Stimulated activated CD8-positive, alpha-beta memory T cell treated with anti-CD3 and anti-CD28 coated beads, Interleukin-4, amount 100 ng/mL, for 48 hours (primary cell): ENCODE measurements around the gene PLA2G4D.
A peak's percentile ranks its signal among the peaks of the same experiment; 100 is the strongest.

Experiments
- DNase-seq: peaks from one replicate; pipeline ENCODE4 v3.0.0-alpha.2; 2020

The PLA2G4D gene

GRCh38 chr15:42088801-42089640 lies 5.3 kb downstream of the PLA2G4D start:
- peak; percentile 16 for DNase-seq

GRCh38 chr15:42087926-42088800 lies 6.2 kb downstream of the PLA2G4D start:
- DNase-seq = peak; percentile 19

DNA sequence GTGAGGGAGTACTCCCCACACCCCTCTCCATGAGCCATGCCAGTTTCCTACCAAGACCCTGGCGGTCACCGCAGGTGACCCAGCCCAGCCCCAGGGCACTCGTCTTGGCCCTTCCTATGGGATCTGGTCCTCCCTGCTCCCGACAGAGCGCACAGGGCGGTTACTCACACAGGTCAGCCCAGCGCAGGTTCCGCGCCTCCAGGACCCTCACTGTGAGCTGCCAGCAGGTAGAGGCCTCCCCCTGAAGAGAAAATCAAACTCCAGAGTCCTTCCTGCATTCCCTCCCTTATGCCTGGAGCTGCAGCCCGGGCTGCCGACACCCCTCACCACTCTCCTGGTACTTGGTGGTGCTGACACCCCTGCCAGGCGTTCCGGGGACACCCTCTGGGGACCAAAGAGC lies 6.9 kb downstream of the PLA2G4D start:
- peak; percentile 12 for DNase-seq

DNA sequence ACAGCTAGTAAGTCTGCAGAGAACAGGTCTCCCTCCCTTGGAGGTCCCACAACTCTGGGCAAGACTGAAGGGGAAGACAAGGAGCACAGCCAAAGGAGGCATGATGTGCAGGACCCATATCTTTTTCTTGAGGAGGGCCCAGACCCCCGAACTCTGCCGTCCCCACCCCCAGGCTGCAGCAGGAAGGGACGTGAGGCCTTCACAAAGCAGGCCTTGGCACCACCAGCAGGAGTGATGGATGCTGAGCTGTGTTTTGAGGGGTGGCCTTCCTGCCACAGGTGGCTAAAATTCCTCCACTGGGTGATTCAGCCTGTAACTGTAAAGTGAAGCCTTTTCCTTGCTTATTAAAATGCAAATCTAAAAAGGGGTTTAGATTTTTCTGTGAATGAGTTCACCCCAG lies 8.6 kb downstream of the PLA2G4D start:
- peak; percentile 12 for DNase-seq

DNA sequence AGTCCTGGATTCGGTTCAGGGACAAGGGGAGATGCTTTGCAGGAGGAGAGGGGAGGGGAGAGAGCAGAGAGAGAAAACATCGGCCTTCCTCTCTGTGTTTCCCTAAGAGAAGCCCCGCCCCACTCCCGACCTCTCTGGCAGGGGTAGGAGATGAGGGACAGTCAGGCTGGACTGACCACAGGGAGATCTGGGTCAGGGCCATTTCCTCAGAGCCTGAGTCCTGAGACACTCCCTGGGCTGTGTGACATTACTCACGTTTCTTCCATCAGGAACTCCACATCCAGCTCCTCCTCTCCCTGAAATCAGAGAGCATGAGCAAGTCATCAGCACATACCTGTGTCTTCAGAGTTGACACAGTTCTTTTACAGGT lies 9.1 kb downstream of the PLA2G4D start:
- DNase-seq = no peak

- peak; percentile 75 for DNase-seq
Observed at GRCh38 chr15:42084465-42085235, 9.7 kb downstream of the PLA2G4D start.

GRCh38 chr15:42083916-42084315 lies 10.4 kb downstream of the PLA2G4D start:
- peak; percentile 19 for DNase-seq

GRCh38 chr15:42083605-42083908 lies 10.8 kb downstream of the PLA2G4D start:
- DNase-seq = no peak

DNA sequence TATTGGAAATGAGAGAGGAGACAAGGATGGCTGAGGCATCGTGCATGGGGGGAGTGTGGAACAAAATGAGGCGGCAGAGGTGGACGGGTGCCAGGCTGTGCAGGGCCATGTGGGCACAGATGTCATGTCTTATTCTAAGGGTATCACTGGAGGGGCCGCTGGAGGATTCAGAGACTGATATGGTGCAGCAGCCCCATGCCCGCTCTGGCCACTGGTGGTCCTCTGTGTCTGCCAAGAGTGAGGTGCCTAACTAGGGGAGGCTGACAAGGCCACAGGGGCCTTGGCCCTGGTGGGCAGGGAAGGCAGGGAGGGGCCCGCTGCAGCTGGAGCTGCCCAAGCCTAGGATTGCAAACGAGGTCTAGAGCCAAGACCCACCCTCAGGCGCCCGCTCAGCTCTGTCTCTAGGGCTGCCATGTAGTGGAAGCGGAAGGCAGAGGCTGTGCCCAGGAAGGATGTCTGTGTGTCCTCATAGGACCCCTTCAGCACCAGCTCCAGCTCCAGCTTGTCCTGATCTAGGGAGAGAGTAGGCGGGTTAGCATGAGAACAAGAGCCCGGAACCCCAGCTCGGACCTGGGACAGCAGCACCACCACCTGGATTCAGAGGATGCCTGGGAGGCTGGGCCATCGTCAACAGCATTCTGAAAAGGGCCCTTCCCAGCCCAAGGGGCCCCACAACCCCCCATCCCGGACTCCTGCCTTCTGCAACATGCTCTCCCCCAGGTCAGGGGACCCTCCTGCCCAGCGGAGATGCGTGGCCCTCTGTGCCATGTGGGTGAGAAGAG lies 11.3 kb downstream of the PLA2G4D start:
- peak; percentile 18 for DNase-seq

DNA sequence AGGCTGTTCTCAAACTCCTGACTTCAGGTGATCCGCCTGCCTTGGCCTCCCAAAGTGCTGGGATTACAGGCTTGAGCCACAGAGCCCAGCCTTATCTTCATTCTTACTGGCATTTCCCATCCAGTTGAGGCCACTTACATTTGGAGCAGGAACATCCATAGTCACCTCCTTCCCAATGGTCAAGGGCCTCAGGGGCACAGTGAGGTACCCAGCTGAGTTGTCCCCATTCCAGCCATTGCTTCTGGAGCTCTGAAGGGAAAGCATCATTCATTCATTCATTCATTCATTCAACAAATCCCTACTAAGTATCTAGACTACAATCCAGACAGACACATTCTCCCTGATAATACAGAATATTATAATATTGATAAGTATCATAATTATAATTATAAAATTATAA lies 12.2 kb downstream of the PLA2G4D start:
- DNase-seq = peak; percentile 0

DNA sequence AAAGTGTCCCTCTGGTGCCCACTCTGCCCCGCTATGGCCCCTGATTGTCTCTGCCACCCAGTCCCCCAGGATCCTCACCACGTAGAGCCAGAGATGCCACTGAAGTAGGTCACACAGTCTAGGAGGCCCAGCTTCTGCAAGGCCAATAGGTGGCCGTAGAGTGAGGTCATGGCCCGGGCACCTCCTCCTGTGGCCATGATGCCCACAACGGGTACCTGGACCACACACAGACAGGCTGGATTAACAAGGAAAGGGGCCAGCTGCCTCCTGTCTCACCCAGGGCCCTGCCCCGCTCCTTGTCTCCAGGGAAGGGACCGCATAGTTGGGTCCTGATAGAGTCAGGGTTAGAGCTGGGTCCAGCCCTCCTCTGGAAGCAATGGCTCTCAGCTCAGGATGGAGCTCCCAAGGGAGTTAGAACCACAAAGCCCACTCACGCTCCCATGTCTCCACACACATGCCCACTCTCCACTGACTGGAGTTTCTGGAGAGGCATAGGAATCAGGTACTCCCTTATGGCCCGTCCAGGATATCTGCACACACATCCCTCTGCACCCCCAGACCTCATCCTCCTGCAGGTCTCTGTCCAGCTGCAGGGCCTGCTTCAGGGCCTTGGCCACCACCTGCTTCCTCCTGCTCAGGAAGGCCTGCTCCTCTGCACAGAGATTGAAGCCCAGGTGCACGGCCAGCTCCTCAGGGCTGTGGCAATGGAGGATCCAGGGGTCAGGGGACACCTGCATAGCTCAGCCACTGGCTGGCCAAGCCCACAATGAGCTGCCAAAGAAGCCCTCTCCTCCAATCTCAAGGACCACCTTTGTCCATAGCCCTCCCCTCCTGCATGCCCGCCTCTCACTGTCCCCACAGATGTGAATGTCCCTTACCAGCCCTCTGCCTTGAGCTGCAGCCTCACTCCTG lies 13.2 kb downstream of the PLA2G4D start:
- peak; percentile 15 for DNase-seq

- DNase-seq = peak; percentile 18
Observed at GRCh38 chr15:42080186-42080918, 14.0 kb downstream of the PLA2G4D start.

GRCh38 chr15:42079401-42079908 lies 14.9 kb downstream of the PLA2G4D start:
- DNase-seq = peak; percentile 16

DNA sequence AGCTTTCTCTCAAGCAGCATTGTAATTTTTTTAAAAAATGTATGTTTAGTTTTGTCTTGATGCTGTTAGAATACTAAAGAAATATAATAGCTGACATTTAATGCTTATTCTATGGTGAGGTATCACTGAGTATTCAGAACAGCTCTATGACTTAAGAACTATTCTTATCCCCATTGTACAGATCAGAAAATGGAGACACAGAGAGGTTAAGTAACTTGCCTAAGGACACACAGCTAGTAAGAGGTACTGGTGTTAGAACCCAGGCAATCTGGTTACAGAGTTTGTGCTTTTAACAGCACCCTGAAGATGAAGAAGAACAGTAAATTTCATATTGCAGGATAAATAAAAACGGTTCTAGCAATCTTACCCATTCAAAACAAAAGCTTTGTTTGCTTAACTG lies 15.5 kb downstream of the PLA2G4D start:
- DNase-seq = no peak

- DNase-seq = no peak
Observed at GRCh38 chr15:42077689-42078088, 16.7 kb downstream of the PLA2G4D start.

GRCh38 chr15:42073418-42073817 lies 20.9 kb downstream of the PLA2G4D start:
- peak; percentile 3 for DNase-seq

DNA sequence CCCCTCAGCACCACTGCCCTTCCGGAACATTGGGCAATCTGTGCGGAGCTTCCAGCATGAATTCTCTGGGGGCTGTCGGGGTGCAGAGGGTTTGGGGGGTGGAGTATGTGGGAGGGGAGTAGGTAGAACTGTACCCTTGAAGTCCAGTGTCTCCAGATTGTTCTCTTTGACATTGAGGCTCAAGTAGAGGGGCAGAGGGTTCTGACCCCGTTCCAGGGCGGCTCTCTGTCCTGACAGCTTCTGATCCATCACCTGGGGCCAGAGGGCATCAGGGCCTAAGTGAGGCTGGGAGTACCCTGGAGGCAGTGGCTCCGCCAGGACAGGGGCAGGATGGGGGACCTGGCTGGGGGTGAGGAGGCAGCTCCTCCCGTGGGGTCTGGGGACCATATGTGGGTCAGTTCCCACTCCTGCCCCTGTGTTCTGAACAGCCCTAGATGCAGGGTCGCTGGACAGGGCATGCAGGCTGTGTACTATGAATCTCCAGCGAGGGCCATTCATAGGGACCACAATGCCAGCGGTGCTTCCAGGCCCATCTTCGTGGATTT lies 22.1 kb downstream of the PLA2G4D start:
- DNase-seq = peak; percentile 17

DNA sequence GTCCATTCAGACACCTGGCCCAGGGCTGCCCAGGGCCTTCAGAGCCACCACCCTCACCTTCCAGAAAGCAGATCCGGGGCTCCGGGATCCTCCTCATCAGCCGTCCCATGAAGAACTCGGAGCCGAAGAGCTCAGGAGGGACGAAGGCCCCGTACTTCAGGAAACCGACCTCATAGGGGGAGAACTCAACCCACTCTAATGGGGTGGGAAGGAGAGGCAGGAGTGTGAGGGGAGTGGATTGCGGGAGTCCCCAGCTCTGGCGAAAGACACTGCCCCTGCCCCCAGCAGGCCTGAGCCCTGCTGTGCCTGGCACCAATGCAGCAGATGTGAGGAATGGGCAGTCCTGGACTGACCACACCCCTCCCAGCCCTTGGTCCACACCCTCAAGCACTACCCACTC lies 22.6 kb downstream of the PLA2G4D start:
- DNase-seq = peak; percentile 11

GRCh38 chr15:42070976-42071350 lies 23.4 kb downstream of the PLA2G4D start:
- DNase-seq = peak; percentile 11
